Adrenal gland (tissue), 5 donors: ENCODE measurements around the gene PTPN7.

Experiments used
- POLR2A ChIP-seq, 2 donors: fragments of 450-650 bp; IDR thresholded peaks; one replicate each; pipeline ENCODE4 v1.6.1; 2017; ENCODE audit warnings: antibody characterized with exemption in 2 of 2, mild to moderate bottlenecking in 2 of 2, moderate library complexity in 1 of 2
- TF ChIP-seq, protein P1 (sequence below), 6 experiments: fragments of 450-650 bp in 4 of 6; fragments of 200-600 bp in 2 of 6; sonication (generic) in 1 of 6; IDR thresholded peaks; 1 replicate in 5 of 6; 2 replicates in 1 of 6; pipeline versions ENCODE4 v1.5.1 to v1.8.0; 2016 to 2021; ENCODE audit warnings: antibody characterized with exemption in 6 of 6, mild to moderate bottlenecking in 2 of 6, moderate library complexity in 1 of 6
- donor health status: DM: no; HTN: no; CAD: no.

DNA sequence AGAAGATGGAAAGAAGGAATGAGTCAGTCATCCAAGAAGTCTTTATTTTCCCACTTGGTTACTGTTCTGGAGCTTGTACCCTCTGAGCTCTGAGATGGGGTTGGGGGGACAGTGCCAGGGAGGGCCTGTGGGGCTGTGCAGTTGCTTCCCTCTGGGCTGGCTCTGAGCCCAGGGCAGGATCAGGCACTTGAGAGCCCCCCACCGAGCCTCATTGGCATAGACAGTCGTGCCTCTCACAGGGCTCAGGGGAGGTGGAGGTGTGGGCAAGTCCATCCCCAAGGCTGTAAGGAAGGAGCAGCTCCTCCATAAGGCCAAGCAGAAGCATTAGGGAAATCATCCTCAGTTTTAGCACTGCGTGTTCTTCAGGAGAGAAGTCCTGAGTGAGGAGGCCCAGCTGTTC, 13.4 kb downstream of the PTPN7 start:
- no peak for TF ChIP-seq POLR2A (IDR thresholded peaks at IDR 0.05)
- TF ChIP-seq, protein P1, sequence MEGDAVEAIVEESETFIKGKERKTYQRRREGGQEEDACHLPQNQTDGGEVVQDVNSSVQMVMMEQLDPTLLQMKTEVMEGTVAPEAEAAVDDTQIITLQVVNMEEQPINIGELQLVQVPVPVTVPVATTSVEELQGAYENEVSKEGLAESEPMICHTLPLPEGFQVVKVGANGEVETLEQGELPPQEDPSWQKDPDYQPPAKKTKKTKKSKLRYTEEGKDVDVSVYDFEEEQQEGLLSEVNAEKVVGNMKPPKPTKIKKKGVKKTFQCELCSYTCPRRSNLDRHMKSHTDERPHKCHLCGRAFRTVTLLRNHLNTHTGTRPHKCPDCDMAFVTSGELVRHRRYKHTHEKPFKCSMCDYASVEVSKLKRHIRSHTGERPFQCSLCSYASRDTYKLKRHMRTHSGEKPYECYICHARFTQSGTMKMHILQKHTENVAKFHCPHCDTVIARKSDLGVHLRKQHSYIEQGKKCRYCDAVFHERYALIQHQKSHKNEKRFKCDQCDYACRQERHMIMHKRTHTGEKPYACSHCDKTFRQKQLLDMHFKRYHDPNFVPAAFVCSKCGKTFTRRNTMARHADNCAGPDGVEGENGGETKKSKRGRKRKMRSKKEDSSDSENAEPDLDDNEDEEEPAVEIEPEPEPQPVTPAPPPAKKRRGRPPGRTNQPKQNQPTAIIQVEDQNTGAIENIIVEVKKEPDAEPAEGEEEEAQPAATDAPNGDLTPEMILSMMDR (IDR thresholded peaks at IDR 0.05) = no peak
